ENCODE results near the gene SLC38A3.

The SLC38A3 gene

GRCh38 chr3:50267280-50267913, 62.3 kb downstream of the SLC38A3 start:
- no peak for DNase-seq (ENCODE audit: low read depth in 2 of 2)

DNA sequence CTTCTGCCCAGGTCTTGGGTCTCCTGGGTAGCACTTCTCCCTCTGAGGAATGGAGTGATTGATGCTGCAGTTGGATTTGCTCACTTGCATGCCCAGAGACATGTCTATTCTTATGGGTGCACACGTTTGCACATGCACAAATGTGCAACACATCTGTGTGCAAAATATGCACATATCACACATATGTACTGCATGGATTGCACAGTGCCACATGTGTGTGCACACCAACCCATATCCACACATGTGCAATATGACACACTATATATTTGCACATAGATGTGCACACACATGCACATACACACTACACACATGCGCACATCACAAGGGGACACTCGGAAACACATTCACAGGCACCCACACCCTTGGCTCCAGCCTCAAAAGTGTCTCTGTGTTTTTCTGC, 63.2 kb downstream of the SLC38A3 start:
- no peak for DNase-seq (ENCODE audit: low read depth in 2 of 2)

DNA sequence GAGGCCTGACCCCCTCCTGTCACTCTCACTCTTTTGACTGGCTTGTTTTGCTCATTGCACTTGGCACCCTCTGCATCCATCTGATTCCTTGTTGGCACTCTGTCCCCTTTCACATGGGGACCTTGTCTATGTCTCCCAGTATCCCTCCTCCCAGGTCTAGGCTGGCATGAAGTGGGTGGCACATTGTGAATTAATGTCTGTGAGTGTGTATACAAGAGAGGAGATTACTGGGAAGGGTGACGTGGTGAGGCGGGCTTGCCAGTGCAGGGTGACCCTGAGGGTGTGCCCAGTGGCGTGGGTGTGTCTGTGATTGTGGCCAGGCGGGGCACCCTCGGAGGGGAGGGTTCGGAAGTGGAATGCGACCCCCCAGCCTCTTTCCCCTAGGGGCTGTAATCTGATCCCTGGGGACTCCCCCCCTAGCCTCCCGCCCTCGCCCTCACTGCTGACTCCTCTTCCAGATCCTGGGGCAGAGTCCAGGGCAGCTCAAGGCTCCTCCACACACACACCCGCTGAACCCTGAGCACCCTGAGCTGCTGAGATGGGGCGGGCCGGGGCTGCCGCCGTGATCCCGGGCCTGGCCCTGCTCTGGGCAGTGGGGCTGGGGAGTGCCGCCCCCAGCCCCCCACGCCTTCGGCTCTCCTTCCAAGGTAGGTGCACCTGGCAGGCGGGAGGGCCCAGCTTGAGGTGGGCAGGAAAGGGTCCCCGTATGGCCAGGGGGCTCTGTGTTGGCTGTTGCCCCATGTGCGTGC, 63.8 kb downstream of the SLC38A3 start, which contains the start of gene SEMA3B:
Gene SEMA3B, plus strand, starts transcription at position 445 of the 749 bp plus-strand sequence. Its CDS starts 94 bp downstream, at position 539.
- DNase-seq (ENCODE audit: low read depth in 2 of 2) = no peak

- DNase-seq (ENCODE audit: low read depth in 2 of 2) = no peak
Measured at GRCh38 chr3:50269460-50269859, 64.4 kb downstream of the SLC38A3 start.

- DNase-seq (ENCODE audit: low read depth in 2 of 2) = no peak
Measured at GRCh38 chr3:50269977-50270413, 64.9 kb downstream of the SLC38A3 start.

DNA sequence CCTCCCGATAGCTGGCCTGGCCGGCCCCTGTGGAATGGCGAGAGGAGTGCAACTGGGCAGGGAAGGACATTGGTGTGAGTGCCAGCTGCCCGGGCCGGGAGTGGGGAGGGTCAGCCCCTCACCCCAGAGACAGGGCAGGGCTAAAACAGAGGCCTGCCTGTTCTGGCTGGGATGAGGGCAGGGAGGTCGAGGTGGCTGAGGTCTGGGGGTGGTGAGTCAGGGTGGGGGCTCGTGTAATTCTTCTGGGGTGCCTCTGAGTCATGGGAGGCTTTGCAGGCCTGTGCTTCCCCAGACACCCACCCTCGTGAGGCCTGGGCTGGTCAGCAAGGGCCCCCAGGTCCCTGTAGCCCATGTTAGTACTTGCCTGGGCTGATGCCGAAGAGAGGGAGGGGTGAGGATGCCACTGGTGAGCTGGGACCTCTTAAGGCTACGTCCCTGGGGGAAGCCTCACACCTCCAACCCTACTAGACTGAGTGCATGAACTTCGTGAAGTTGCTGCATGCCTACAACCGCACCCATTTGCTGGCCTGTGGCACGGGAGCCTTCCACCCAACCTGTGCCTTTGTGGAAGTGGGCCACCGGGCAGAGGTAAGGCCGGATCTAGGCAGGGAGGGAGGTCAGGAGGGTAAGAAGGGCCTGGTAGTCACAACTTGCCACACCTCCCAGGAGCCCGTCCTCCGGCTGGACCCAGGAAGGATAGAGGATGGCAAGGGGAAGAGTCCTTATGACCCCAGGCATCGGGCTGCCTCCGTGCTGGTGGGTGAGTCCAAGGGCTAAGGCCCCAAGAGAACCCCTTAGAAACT, 65.6 kb downstream of the SLC38A3 start:
- no peak for DNase-seq (ENCODE audit: low read depth in 2 of 2)

All from stimulated activated CD8-positive, alpha-beta memory T cell treated with anti-CD3 and anti-CD28 coated beads, Interleukin-2, amount 100 ng/mL, for 1 hour (primary cell).